ENCODE data around the gene NOD2.

NOD2 gene

DNA sequence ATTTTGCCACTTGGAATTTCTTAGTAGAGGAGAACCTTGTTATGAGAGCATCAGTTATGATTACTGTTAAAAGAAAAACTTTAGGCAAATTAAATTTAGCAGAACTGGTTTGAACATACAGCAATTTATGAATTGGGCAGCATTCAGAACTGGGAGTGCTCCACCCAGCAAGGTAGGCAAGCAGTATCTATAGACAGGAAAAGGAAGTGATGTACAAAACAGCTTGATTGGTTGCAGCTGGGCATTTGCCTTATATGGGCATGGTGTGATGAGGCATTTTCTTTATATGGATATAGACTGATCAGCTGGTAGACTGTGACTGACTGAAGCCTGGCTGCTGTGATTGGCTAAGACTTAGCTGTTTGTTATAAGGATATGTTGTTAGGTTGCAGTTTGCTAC is 30.9 kb downstream of the NOD2 start:
- DNase-seq: no peak
- in situ Hi-C loops (cut with HindIII; ENCODE audit: low pct_ligation_motif_present, low pct_unique_long_range_greater_than_20kb, low sequenced_read_pairs): no loop called here

DNA sequence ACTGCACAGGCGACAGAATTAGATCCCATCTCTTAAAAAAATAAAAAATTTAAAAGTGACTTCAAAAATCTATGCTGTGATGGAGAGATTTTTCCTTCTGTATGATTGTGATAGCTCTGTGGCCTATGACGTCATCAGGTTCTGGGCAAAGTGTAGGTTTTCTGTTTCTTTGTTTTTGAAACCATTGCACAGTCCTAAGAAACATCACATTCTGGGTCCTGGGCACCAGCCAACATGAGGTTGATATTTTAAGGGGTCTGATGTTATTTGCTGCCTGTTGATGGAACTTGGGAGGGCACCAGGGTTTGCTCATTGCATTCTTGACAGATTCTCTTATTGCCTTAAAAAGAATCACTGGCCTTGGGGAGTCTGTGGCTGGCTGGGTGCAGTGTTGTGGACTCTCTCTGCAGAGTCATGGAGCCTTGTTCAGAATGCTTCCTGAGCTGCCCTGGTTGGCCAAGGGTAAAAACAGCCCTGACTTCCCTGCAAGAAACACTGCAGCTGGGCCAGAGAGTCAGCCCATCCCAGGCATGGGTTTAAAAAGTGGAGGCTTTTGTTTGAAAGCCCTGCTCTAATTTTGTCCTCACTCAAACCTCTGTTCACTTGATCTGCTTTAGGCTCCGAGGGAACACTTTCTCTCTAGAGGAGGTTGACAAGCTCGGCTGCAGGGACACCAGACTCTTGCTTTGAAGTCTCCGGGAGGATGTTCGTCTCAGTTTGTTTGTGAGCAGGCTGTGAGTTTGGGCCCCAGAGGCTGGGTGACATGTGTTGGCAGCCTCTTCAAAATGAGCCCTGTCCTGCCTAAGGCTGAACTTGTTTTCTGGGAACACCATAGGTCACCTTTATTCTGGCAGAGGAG is 38.0 kb downstream of the NOD2 start:
- in situ Hi-C loops (cut with HindIII; ENCODE audit: low pct_ligation_motif_present, low pct_unique_long_range_greater_than_20kb, low sequenced_read_pairs): no loop called here

DNA sequence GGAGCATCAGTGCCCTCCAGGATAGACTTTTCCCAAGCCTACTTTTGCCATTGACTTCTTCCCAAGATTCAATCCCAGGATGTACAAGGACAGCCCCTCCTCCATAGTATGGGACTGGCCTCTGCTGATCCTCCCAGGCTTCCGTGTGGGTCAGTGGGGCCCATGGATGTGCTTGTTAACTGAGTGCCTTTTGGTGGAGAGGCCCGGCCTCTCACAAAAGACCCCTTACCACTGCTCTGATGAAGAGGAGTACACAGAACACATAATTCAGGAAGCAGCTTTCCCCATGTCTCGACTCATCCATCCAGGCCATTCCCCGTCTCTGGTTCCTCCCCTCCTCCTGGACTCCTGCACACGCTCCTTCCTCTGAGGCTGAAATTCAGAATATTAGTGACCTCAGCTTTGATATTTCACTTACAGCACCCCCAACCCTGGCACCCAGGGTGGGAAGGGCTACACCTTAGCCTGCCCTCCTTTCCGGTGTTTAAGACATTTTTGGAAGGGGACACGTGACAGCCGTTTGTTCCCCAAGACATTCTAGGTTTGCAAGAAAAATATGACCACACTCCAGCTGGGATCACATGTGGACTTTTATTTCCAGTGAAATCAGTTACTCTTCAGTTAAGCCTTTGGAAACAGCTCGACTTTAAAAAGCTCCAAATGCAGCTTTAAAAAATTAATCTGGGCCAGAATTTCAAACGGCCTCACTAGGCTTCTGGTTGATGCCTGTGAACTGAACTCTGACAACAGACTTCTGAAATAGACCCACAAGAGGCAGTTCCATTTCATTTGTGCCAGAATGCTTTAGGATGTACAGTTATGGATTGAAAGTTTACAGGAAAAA is 38.8 kb downstream of the NOD2 start:
- DNase-seq: no peak
- in situ Hi-C loops (cut with HindIII; ENCODE audit: low pct_ligation_motif_present, low pct_unique_long_range_greater_than_20kb, low sequenced_read_pairs): no loop called here

More for the DNA sequence above, 38.0 kb downstream of the NOD2 start:
- DNase-seq: no peak

DNA sequence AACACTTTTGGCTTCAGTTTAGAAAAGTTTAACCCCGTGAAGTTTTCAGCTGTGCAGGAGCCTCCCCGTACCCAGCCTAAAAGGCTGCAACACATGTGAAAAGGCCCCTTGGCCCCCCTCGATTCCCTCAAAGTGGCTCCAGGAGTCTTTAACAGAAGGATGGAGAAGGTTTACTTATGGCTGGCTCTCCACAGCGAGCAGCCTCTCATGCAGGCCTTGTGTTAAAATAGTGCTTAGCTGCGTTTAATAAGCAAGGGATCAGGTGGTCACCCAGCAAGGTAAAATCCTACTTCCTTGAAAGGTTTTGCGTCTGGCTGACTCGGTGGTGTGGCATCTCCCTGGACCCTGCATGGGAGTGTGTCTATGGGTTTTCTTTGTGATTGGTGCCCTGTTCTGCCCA is 40.1 kb downstream of the NOD2 start:
- in situ Hi-C loops (cut with HindIII; ENCODE audit: low pct_ligation_motif_present, low pct_unique_long_range_greater_than_20kb, low sequenced_read_pairs): no loop called here
- no peak for DNase-seq

DNA sequence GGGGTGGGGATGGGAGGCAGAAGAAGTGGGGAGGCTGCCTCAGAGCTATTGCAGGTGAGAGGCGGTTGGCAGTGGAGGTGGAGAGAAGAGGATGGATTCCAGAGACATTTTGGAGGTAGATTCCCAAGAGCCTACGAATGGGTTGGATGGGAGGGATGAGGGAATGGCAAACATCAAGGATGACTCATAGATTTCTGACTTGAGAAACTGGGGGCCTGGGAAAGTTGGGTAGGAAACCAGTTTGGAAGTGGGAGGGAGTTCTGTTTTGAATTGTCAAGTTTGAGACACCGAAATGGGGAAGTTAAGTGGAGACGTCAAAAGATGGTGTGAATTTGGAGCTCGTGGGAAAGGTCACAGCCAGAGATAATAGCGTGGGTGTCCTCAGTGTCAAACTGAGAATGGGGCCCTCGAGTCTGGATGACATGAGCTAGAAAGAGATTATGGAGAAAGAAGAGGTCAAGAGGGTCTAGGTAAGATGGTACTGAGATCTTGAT is 42.3 kb downstream of the NOD2 start:
- in situ Hi-C loops (cut with HindIII; ENCODE audit: low pct_ligation_motif_present, low pct_unique_long_range_greater_than_20kb, low sequenced_read_pairs): no loop called here
- DNase-seq: no peak

DNA sequence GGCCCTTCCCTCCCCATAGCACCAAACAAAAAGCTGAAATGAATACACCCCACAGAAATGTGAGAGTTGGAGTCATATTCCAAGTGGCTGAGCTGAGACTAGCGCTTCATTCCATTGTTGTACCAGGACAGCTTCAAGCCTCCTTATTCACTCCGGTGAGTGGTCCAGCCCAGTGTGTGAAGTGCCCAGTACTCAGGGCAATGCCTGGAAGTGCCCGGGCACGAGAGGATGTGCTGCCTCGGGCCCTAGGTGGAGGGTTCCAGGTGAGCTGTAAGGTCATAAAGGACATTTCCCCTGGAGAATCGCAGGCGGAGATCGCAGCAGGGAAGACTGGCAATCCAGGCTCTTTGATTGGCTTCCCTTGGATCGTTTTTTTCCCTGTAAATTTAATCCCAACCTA is 43.0 kb downstream of the NOD2 start:
- in situ Hi-C loops (cut with HindIII; ENCODE audit: low pct_ligation_motif_present, low pct_unique_long_range_greater_than_20kb, low sequenced_read_pairs): no loop called here
- no peak for DNase-seq

DNA sequence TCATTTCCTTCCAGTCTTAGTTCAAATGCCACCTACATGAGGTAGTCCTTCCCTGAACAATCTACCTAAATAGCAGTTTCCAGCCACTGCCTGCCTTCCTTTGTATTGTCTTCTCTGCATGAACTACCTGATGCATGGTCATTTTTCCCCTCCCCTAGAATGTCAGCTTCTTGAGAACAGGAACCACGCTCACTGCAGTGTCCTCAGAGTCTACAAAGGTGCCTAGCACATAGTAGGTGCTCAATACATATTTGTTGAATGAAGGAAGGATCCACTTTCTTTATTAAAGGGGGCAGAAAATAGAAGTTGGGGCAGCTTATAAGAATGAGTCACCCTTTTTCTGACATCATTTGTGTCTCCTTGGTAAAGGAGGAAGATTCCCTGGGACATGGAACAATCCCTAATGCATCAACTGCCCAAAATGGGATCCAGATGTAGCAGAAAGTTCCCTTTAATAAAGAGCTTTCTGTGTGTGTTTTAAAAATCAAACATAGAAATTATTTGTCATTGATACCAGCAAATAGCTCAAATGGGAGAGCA is 44.1 kb downstream of the NOD2 start:
- no peak for DNase-seq
- in situ Hi-C loops (cut with HindIII; ENCODE audit: low pct_ligation_motif_present, low pct_unique_long_range_greater_than_20kb, low sequenced_read_pairs): no loop called here

DNA sequence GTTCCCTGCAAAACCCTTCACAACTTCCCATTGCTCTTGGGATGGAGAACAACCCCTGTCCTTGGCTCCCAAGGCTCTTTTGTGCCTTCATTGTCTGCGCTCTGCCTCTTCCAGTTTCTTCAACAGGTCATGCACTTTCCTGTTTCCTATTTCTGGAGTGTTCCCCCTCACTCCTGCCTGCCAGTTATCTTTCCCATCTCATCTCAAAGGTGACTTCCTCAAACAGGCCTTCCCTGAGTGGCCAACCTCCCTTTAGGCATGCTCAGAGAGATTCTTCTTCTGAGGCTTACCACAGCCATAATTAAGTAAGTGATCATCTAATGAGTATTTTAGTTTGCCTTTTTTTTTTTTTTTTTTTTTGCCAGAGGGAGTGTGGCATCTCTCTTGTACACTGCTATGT is 45.6 kb downstream of the NOD2 start:
- DNase-seq: no peak
- in situ Hi-C loops (cut with HindIII; ENCODE audit: low pct_ligation_motif_present, low pct_unique_long_range_greater_than_20kb, low sequenced_read_pairs): no loop called here

DNA sequence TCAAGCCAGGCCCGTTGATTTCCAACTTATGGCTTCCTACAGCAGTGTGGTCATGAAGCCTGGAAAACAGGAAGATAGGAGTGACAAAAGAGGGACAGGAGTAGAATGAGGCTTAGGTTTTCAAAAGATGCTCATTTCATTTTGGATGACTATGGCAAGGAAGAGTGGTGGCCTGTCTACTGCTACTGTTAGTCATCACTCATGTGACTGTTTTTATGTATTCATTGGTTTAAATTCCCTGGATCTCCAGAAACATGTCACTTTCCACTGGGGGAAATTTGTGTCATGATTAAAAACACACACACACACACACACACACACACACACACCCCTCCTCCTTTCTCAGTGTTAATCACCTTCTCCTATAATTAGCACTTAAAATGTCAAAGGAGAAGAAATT is 47.3 kb downstream of the NOD2 start:
- DNase-seq: no peak
- in situ Hi-C loops (cut with HindIII; ENCODE audit: low pct_ligation_motif_present, low pct_unique_long_range_greater_than_20kb, low sequenced_read_pairs): no loop called here

DNA sequence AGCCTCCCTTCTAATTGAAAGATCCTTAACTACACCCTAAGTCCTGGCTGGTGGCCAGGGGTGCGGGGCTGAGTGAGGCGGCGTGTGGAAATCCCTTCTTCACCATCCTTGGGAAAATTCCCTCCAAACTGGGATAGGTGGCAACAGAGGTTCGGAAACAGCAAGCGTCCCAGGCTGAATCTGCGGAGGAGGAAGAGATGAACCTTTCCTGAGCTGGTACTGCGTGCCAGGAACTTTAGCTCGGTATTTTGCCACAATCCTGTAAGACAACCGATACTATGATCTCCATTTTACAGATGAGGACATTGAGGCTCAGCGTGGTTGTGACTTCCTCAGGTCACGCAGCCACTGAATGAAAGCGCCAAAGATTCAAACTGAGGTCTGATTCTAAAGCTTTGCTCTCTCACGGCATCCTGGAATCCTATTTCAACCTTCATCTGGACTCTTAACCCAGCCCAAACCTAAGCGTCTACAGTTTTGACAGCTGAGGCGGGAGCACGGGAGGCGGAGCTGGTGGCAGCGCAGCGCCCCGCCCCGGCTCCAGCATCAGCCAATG is 47.9 kb downstream of the NOD2 start:
- DNase-seq: peak; percentile 43
- in situ Hi-C loops (cut with HindIII; ENCODE audit: low pct_ligation_motif_present, low pct_unique_long_range_greater_than_20kb, low sequenced_read_pairs): no loop called here

DNA sequence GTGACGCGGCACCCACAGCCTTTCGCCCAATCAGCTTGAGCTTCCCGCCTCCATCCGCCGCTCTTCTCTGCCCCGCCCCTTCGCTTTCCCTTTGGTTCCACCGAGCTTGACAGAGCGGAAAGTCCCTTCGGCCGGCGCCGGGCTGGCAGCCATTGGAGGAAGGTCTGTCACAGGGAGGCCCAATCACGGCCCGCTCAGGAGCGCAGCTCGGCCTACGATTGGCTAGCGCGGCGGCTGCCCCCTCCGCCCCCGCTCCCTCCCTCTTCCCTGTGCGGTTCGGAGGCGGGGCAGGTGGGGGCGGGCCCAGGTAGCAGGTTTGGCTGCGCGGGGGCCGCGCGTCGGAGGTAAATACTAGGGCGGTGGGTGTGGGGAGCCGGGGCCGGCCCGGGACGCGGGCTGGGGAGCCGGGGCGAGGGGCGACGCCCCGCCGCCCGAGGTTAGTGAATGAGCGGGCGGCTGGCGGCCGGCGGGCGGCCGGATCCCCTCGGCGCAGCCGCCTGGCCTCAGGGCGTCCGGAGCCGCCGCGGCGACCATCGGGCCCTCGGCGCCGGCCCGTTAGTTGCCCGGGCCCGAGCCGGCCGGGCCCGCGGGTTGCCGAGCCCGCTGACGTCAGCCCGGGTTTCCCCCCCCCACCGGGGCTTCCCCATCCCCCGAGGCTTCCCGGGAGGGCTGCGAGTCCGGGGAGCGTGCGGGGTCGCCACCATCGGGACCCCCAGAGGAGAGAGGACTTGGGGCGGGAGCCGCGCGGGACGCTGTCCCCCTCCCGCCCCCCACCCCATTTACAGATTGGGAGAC is 48.6 kb downstream of the NOD2 start, which contains the start of gene CYLD:
CYLD (plus strand) TSS at position 306 of the 795 bp plus-strand sequence. CDS start 7,613 bp downstream, outside the sequence.
- DNase-seq: peak; percentile 100

DNA sequence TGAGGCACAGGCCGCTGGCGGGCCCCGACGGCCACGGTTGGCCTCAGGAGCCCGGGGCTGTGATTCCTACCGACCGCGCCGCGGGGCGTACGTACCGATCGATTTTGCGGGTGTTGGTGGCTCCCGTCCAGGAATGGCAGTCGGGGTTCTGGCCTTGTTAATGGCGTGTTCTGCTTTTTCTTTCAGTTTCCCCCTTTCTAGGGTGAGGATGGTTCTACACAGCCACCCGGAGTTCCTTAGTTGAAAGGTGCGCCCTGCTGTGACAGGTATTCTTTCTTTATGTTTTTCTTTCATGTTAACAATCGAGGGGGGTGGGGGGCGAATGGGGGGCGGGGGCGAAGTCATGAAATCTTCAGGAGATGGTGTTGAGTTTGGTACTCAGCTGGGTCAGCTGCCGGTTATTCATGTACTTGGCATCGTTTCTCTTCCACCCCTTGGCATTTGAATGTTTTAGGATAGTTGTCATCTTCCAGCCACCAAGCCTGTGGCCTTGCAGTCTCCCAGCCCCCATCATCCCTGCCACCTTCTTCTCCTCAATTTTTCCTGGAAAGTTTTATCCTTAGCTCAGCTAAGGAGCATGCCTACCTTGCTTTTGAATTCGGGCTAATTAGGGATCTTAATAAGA is 49.3 kb downstream of the NOD2 start:
- in situ Hi-C loops (cut with HindIII; ENCODE audit: low pct_ligation_motif_present, low pct_unique_long_range_greater_than_20kb, low sequenced_read_pairs): no loop called here
- DNase-seq: peak; percentile 65

More for the DNA sequence above, 48.6 kb downstream of the NOD2 start, which contains the start of gene CYLD:
- in situ Hi-C loops (cut with HindIII; ENCODE audit: low pct_ligation_motif_present, low pct_unique_long_range_greater_than_20kb, low sequenced_read_pairs): no loop called here

DNA sequence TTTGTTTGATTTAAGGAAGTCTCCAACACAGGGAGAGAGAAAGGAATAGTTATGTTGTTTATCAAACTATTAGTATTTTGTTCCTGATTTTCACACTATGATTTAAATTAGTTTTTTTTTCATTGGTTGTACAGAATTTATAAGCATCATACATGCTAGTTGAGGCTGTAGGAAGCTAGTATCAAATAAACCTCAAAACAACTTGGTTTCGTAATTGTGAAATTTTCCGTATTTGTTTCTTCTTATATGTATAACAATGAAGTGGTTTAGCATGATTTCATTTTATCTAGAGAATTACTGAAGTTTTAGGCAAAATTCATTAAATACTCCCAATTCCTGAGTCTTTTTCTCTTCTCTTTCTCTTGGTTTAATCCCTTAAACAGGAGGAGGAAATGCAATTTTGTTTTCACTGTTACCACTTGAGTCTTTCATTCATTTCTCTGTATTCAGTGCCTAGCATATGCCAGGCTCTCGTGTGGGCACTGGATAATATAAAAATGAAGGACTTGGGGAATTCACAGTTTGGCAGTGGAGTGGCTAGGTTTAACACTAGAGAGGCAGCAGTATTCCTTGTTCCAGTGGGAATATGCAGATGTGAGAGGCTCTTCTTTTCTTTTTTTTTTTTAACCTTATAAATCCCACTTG is 50.3 kb downstream of the NOD2 start:
- DNase-seq: peak; percentile 12
- in situ Hi-C loops (cut with HindIII; ENCODE audit: low pct_ligation_motif_present, low pct_unique_long_range_greater_than_20kb, low sequenced_read_pairs): no loop called here

DNA sequence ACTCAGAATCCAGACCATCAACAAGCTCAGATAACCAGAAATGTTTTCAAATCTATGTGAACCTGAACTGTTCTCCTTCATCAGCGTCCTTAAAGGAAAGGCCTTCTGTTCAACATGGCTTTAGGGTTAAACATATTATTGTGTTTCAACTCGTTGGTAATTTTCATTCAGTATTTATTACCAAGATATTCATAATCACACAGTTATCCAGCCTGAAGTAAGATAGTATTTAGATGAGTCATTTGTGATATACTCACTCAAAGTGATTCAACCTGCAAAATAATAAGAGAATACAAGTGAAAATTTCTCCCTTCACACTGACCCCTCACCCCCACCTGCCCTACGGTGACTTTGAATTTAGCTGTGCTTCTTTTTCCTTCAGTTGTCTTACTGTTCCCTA is 51.5 kb downstream of the NOD2 start:
- DNase-seq: peak; percentile 38
- in situ Hi-C loops (cut with HindIII; ENCODE audit: low pct_ligation_motif_present, low pct_unique_long_range_greater_than_20kb, low sequenced_read_pairs): no loop called here

DNA sequence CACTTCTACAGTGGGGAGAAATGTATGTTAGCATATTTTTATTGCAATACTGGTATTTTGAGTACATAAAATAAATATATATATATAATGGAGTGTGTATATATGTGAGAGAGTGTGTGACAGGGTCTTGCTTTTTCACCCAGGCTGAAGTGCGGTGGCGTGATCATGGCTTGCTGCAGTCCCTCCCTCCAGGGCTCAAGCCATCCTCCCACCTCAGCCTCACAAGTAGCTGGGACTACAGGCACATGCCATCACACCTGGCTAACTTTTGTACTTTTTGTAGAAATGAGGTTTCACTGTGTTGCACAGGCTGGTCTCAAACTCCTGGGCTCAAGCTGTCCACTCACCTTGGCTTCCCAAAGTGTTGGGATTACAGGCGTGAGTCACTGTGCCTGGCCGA is 52.5 kb downstream of the NOD2 start:
- DNase-seq: no peak
- in situ Hi-C loops (cut with HindIII; ENCODE audit: low pct_ligation_motif_present, low pct_unique_long_range_greater_than_20kb, low sequenced_read_pairs): no loop called here

DNA sequence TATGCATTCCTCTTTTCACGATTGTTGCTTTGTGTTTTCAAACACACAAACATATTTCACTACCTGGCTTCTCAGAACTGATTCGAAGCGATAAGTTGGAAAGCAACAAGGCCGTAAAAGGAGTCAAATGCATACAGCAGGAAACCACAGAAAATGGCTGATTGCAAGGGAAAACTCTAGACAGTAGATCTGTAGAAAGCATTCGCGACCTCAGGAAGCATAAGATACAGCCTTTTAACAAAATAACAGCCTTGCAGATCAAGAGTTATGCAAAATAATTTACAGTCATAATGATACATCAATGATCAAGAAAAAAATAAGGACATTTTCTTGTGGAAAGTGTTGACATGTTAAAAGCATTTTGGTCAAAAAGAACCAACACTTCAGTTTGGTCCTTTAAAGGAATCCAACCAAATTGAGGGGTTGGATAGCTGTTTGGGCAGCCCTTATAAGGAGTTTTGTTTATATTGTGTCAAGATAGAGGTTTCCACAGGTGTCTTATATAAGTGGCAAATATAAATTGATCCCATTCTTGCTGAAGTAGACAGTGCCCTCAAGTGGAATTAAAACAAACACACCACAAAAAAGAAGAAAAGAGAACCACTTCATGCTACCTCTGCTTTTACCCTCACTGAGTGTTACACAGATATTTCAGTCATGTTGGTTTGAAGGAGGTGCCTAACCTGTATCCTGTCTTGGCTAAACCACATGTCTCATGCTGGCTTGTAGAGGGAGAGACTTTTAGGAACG is 54.0 kb downstream of the NOD2 start:
- in situ Hi-C loops (cut with HindIII; ENCODE audit: low pct_ligation_motif_present, low pct_unique_long_range_greater_than_20kb, low sequenced_read_pairs): no loop called here
- DNase-seq: peak; percentile 32

DNA sequence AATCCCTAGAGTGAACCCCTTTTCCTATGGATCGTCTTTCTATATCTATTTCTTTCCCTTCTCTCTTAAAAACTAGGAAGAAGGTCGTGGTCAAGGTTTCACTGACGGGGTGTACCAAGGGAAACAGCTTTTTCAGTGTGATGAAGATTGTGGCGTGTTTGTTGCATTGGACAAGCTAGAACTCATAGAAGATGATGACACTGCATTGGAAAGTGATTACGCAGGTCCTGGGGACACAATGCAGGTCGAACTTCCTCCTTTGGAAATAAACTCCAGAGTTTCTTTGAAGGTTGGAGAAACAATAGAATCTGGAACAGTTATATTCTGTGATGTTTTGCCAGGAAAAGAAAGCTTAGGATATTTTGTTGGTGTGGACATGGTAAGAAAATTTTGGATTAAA is 58.1 kb downstream of the NOD2 start:
- in situ Hi-C loops (cut with HindIII; ENCODE audit: low pct_ligation_motif_present, low pct_unique_long_range_greater_than_20kb, low sequenced_read_pairs): no loop called here
- DNase-seq: no peak
